Mesothelial cell of epicardium (in vitro differentiated cells): ENCODE measurements around the gene SCEL. TPM values are rescaled to one million over a fixed set of nuclear protein-coding genes. Genes with fewer than 3 reads are reported as not detected.

ENCODE experiments used
- DNase-seq, 2 experiments: peaks; one replicate each; pipeline ENCODE4 v3.0.0; 2021; ENCODE audit warnings: low spot score in 2 of 2; ENCODE audit not compliant: unreplicated experiment in 2 of 2
- H3K27ac Mint-ChIP-seq: 2 replicates; pipeline ENCODE4 v1.8.0; 2021; ENCODE audit warnings: mixed read lengths
- H3K27me3 Mint-ChIP-seq: 2 replicates; pipeline ENCODE4 v1.8.0; 2021; ENCODE audit warnings: low read depth, mixed read lengths
- H3K36me3 Mint-ChIP-seq: 2 replicates; pipeline ENCODE4 v1.8.0; 2021; ENCODE audit warnings: mixed read lengths
- H3K4me1 Mint-ChIP-seq: 2 replicates; pipeline ENCODE4 v1.8.0; 2021; ENCODE audit warnings: mixed read lengths
- H3K4me3 Mint-ChIP-seq: 2 replicates; pipeline ENCODE4 v1.8.0; 2021; ENCODE audit warnings: mild to moderate bottlenecking, moderate library complexity, mixed read lengths
- H3K9me3 Mint-ChIP-seq: 2 replicates; pipeline ENCODE4 v1.8.0; 2021; ENCODE audit warnings: mixed read lengths
- CTCF ChIP-seq: fragments of 200-600 bp; sonication (generic); IDR thresholded peaks from one replicate; pipeline ENCODE4 v1.5.0; 2021; ENCODE audit warnings: antibody characterized with exemption; ENCODE audit not compliant: unreplicated experiment
- total RNA-seq: library from RNA; stranded (reverse); gene quantifications from 3 replicates; pipeline ENCODE4 v1.2.1, GENCODE V29; 2021

SCEL gene
- total RNA-seq, 1 donor from 2014 or later = not detected

GRCh38 chr13:77599351-77599750 lies 63.8 kb downstream of the SCEL start:
- no peak overlapping the region for H3K4me3 Mint-ChIP-seq
- H3K4me1 Mint-ChIP-seq = peaks cover 3% of the 10 kb centered on the region
- no peak for TF ChIP-seq CTCF
- H3K27me3 Mint-ChIP-seq = peaks cover 12% of the 10 kb centered on the region
- no peak overlapping the region for H3K27ac Mint-ChIP-seq
- no peaks in the 10 kb centered on the region for H3K9me3 Mint-ChIP-seq
- no peaks in the 10 kb centered on the region for H3K36me3 Mint-ChIP-seq
- DNase-seq = no peak

GRCh38 chr13:77600701-77601100 lies 65.2 kb downstream of the SCEL start:
- Mint-ChIP-seq H3K27me3 (peaks cover 10% of the 10 kb centered on the region), H3K27ac (no peak overlapping the region)

GRCh38 chr13:77611068-77611467 lies 75.6 kb downstream of the SCEL start:
- no peak overlapping the region for H3K27ac Mint-ChIP-seq
- H3K36me3 Mint-ChIP-seq = no peaks in the 10 kb centered on the region
- H3K4me1 Mint-ChIP-seq = no peaks in the 10 kb centered on the region
- H3K27me3 Mint-ChIP-seq = no peaks in the 10 kb centered on the region
- no peaks in the 10 kb centered on the region for H3K9me3 Mint-ChIP-seq
- no peak for TF ChIP-seq CTCF
- no peak for DNase-seq
- no peak overlapping the region for H3K4me3 Mint-ChIP-seq

More at GRCh38 chr13:77600701-77601100, 65.2 kb downstream of the SCEL start:
- Mint-ChIP-seq H3K4me1 (no peaks in the 10 kb centered on the region), H3K36me3 (no peaks in the 10 kb centered on the region), H3K9me3 (no peaks in the 10 kb centered on the region), H3K4me3 (no peak overlapping the region)
- DNase-seq = no peak
- no peak for TF ChIP-seq CTCF

- DNase-seq = no peak
- Mint-ChIP-seq H3K4me3 (no peak overlapping the region), H3K27ac (no peak overlapping the region), H3K36me3 (no peaks in the 10 kb centered on the region), H3K4me1 (peaks cover 3% of the 10 kb centered on the region), H3K9me3 (no peaks in the 10 kb centered on the region), H3K27me3 (peaks cover 28% of the 10 kb centered on the region)
- no peak for TF ChIP-seq CTCF
These were observed 80.5 kb downstream of the SCEL start for GRCh38 chr13:77616027-77616426.

- no peak for DNase-seq
- no peaks in the 10 kb centered on the region for H3K36me3 Mint-ChIP-seq
- TF ChIP-seq CTCF = no peak
- H3K4me3 Mint-ChIP-seq = no peak overlapping the region
- no peak overlapping the region for H3K27ac Mint-ChIP-seq
- H3K4me1 Mint-ChIP-seq = peaks cover 3% of the 10 kb centered on the region
- peaks cover 36% of the 10 kb centered on the region for H3K27me3 Mint-ChIP-seq
- H3K9me3 Mint-ChIP-seq = no peaks in the 10 kb centered on the region
These were observed 84.1 kb downstream of the SCEL start for GRCh38 chr13:77619655-77620054.

- Mint-ChIP-seq H3K27me3 (peaks cover 36% of the 10 kb centered on the region), H3K4me1 (peaks cover 3% of the 10 kb centered on the region), H3K36me3 (no peaks in the 10 kb centered on the region), H3K4me3 (no peak overlapping the region), H3K9me3 (no peaks in the 10 kb centered on the region), H3K27ac (no peak overlapping the region)
- no peak for DNase-seq
- TF ChIP-seq CTCF = no peak
These were observed 84.6 kb downstream of the SCEL start for GRCh38 chr13:77620138-77620537.
